HepG2 (cell line): Measurements from ENCODE around the gene GLB1L. TPM values are rescaled to one million over a fixed set of nuclear protein-coding genes. Genes with fewer than 3 reads are reported as not detected.

Source experiments
- CBX1 ChIP-seq: IDR thresholded peaks from one replicate; pipeline ENCODE4 v1.6.1; 2016; ENCODE audit warnings: antibody characterized with exemption, low read depth
- FOXO4 ChIP-seq: sonication (generic); formaldehyde crosslinking; conservative IDR thresholded peaks from 2 replicates; pipeline ENCODE4 v1.8.1; 2023; ENCODE audit warnings: missing genetic modification reagents
- IRF2 ChIP-seq: IDR thresholded peaks from 2 replicates; pipeline ENCODE4 v1.6.1; 2018; ENCODE audit warnings: missing genetic modification reagents, missing compliant biosample characterization
- LRRFIP1 ChIP-seq: sonication (generic); formaldehyde crosslinking; conservative IDR thresholded peaks from 2 replicates; pipeline ENCODE4 v1.4.0; 2020; ENCODE audit warnings: missing genetic modification reagents
- MTF2 ChIP-seq: sonication (generic); formaldehyde crosslinking; IDR thresholded peaks from 2 replicates; pipeline ENCODE4 v1.5.0; 2020; ENCODE audit warnings: missing genetic modification reagents, borderline replicate concordance
- NFYB ChIP-seq: sonication (generic); formaldehyde crosslinking; IDR thresholded peaks from 2 replicates; pipeline ENCODE4 v1.4.0; 2020; ENCODE audit warnings: missing genetic modification reagents
- SETDB1 ChIP-seq: sonication (generic); formaldehyde crosslinking; IDR thresholded peaks from 2 replicates; pipeline ENCODE4 v1.5.1; 2020; ENCODE audit warnings: missing genetic modification reagents, mild to moderate bottlenecking, borderline replicate concordance
- SIN3B ChIP-seq: fragments of 150-350 bp; IDR thresholded peaks from 2 replicates; pipeline ENCODE4 v1.6.1; 2014; ENCODE audit warnings: low read length
- SNAPC2 ChIP-seq: sonication (generic); formaldehyde crosslinking; IDR thresholded peaks from 2 replicates; pipeline ENCODE4 v1.8.1; 2022; ENCODE audit warnings: mild to moderate bottlenecking, missing genetic modification reagents
- ZGPAT ChIP-seq: IDR thresholded peaks from 2 replicates; pipeline ENCODE4 v1.6.1; 2016; ENCODE audit warnings: mild to moderate bottlenecking
- ZNF326 ChIP-seq: sonication (generic); formaldehyde crosslinking; IDR thresholded peaks from 2 replicates; pipeline ENCODE4 v1.4.0; 2020; ENCODE audit warnings: missing genetic modification reagents, borderline replicate concordance
- ZNF576 ChIP-seq: sonication (generic); formaldehyde crosslinking; IDR thresholded peaks from 2 replicates; pipeline ENCODE4 v1.4.0; 2020; ENCODE audit warnings: mild to moderate bottlenecking, missing genetic modification reagents
- ZNF646 ChIP-seq: sonication (generic); formaldehyde crosslinking; IDR thresholded peaks from 2 replicates; pipeline ENCODE4 v1.9.0; 2021; ENCODE audit warnings: mild to moderate bottlenecking, missing genetic modification reagents
- ZSCAN31 ChIP-seq: sonication (generic); formaldehyde crosslinking; IDR thresholded peaks from 2 replicates; pipeline ENCODE4 v1.5.0; 2020; ENCODE audit warnings: low read depth, mild to moderate bottlenecking, missing genetic modification reagents
- polyA plus RNA-seq, 8 experiments: library from polyadenylated mRNA; depleted of rRNA in 3 of 8; stranded (reverse) in 7 of 8; unstranded in 1 of 8; fragments of >200 nt; fragmentation: Illumina TruSeq in 4 of 8; extraction: Trizol in 4 of 8; gene quantifications; 2 replicates each; pipeline versions ENCODE4 v1.2.1 to v1.2.3, GENCODE V29; 2011 to 2016; ENCODE audit warnings: low read depth in 4 of 8, missing spikeins in 1 of 8, mixed read lengths in 1 of 8; ENCODE audit not compliant: insufficient read depth in 1 of 8
- total RNA-seq, 5 experiments: library from RNA; depleted of rRNA; stranded (reverse); fragments of >200 nt; fragmentation: Illumina TruSeq; extraction: Trizol; gene quantifications; 2 replicates each; pipeline ENCODE4 v1.2.3, GENCODE V29; 2016; ENCODE audit warnings: low read depth in 1 of 5

Gene GLB1L
- total and polyA plus RNA-seq, 2 of the 13 experiments (the other 11 are each of a cell fraction or from before 2014, with no cell fraction given) = 6.8 to 7.3 TPM

- TF ChIP-seq MTF2 (peak; percentile 94; the same call in 1 of the 2 replicates), ZNF646 (no peak), ZGPAT (peak; percentile 97), SIN3B (peak; percentile 88), LRRFIP1 (CRISPR knock-in tag) (peak; percentile 63; the same call in 1 of the 2 replicates), SETDB1 (CRISPR knock-in tag) (no peak), SNAPC2 (CRISPR knock-in tag) (peak; percentile 99), CBX1 (peak; percentile 74), NFYB (CRISPR knock-in tag) (peak; percentile 86), ZNF326 (CRISPR knock-in tag) (no peak; the same call in 1 of the 2 replicates), ZNF576 (CRISPR knock-in tag) (peak; percentile 92), ZSCAN31 (CRISPR knock-in tag) (peak; percentile 98), FOXO4 (CRISPR knock-in tag) (peak; percentile 99), IRF2 (CRISPR knock-in tag) (peak; percentile 96)
Measured at GRCh38 chr2:219218732-219219701, 26.2 kb downstream of the GLB1L start, which contains the start of gene ABCB6 (continued).
